Measurements from ENCODE around the gene SFSWAP.

GRCh38 chr12:131828671-131829355 lies 117.9 kb downstream of the SFSWAP start:
- no peak for TF ChIP-seq CTCF (IDR thresholded peaks at IDR 0.05; ENCODE audit: insufficient read depth, low read length)
- no peak for TF ChIP-seq REST (IDR thresholded peaks at IDR 0.05; ENCODE audit: insufficient replicate concordance, low read depth)
- TF ChIP-seq POLR2AphosphoS5 (IDR thresholded peaks at IDR 0.05; ENCODE audit: low read depth) = no peak

All from HL-60 (cell line).